GF-D8 (cell line): Measurements from ENCODE around the gene TSC22D4.
A peak's percentile ranks its signal among the peaks of the same experiment; 100 is the strongest.

Experiments
- DNase-seq: peaks from one replicate; lab custom pipeline; 2025; lab: John Stamatoyannopoulos, UW

Gene TSC22D4

DNA sequence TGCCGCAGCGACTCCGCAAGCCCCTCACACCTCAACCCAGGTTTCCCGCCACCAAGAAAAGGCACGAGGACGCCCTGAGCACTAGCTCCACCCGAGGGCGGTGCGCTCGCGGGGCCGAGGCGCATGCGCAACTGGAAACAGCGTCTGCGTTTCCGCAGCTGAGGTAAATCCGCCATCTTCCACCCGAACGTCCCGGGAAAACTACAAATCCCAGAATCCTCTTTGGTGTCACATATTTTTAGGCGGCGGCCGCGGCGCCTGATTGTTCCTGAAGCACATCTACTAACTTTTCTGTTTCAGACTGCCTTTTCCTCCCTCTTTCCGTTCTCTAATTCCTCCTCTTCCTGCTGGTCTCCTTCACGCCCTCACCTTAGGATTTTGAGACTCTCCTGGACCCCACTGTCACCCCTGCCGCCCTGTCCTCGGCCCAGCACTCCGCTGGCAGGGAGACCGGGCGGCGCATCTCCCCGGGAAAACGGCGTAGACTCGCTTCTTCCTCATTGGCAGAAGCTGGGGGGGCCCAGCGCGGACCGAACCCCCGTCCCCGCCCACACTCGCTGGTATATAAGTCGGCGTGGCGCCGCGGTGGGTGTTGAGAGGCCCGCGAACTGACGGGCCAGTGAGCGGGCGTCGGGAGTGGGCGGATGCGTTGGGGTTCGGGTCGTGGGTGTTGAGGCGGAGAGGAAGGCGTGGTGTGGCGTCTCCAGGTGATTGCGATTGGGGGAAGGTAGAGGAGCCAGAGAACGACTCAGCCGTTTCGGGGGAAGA lies 50.6 kb downstream of the TSC22D4 start, which contains the start of gene ZCWPW1:
Gene ZCWPW1 (minus strand): TSS at position 505 of the 768 bp plus-strand sequence. CDS start 8,054 bp downstream, outside the sequence.
- peak; percentile 94 for DNase-seq

DNA sequence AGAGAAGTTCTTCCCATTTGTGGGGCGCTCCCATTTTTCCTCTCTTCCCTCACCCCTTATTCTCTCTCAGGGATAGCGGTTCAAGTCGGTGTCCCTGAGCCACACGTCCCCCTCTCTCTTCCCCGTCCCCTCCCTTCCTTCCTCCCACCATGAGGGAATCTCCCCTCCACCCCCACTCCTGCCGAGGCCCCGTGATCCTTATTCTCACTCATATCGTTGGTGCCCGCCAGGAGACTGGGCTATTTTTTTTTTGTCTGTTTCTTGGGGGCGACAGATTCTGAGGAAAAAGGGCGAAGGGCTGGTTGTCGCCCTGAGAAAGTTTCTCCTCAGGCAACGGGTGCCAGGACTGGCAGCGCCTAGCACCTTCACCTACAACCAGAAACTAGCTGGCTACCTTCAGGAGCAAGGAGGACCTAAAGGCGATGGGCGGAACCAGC lies 51.2 kb downstream of the TSC22D4 start:
- no peak for DNase-seq

DNA sequence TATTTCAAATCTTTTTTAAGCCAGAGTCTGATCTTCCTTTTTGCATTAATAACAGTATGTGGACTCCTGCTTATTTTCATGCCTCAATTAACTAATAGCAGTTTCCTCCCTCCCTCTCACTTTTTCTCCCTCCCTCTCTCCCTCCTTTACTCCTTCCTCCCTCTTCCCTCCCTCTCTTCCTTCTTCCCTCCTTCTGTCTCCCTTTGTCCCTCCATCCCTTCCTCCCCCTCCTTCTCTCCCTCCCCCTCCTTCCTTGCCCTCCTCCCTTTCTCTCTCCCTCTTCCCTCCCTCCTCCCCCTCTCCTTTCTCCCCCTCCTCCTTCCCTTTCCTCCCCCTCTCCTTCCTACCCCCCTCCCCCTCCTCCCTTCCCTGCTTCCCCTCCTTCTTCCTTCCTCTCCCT lies 52.5 kb downstream of the TSC22D4 start:
- no peak for DNase-seq

DNA sequence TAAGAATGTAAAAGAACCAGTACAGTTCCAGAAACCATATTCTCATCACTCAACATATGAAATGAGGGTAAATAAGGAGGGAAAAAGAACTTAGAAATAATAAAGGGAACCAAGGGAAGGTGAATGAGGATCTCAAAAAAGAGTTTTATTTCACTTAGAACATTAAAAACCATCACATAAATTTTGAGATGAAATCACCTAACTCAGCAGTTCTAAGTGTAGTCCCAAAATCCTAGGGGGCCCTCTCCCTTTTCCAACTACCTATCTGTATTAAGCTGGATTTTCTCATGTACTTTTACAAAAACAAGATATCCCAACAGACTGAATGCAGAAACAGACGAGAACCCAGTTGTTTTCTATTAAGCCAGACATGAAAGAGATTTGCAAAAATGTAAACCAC lies 53.7 kb downstream of the TSC22D4 start:
- DNase-seq, result no peak

DNA sequence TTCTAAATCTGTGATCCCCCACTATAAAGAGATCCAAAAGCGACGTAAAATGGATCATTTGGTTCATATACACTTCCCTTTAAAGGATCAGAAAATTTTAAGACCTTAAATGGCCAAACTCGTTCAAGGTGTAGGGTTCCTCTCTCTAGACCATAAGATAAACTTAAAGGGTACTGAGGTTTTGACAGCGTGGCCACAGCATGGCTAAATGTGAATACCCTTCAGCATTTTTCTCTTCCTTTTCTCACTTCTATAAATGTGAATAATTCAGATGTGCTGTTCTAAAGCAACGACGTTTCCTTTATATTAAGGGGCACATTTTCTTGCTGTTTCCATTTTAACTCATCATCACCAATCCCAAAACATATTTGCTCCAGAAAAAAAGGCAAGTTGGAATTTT lies 55.7 kb downstream of the TSC22D4 start:
- DNase-seq, result no peak

DNA sequence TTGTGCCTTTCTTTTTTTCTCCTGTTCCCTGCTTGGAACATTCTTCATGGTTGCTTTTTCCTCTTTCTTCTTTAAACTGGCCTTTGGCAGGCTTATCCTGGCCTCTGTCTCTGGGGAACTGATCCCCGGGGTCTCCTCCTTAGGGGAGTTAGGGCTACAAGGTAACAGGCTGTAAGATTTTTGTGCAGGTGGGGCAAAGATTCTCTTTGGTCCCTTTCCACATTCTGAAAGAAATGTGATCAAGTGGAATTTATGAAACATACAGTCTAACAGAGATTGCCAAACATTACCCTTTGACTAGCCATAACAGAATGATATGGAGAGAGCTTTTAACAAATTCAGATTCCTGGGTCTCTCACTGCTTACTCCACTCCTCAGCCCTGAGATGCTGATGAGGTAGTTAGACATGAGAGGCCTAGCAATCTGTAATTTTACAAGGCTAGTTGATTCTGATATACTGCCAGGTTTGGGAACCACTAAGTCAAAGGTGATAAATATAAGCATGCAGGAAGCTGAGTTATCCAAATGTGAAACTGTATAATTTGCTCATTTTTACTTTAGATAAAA lies 59.3 kb downstream of the TSC22D4 start:
- DNase-seq, result no peak

DNA sequence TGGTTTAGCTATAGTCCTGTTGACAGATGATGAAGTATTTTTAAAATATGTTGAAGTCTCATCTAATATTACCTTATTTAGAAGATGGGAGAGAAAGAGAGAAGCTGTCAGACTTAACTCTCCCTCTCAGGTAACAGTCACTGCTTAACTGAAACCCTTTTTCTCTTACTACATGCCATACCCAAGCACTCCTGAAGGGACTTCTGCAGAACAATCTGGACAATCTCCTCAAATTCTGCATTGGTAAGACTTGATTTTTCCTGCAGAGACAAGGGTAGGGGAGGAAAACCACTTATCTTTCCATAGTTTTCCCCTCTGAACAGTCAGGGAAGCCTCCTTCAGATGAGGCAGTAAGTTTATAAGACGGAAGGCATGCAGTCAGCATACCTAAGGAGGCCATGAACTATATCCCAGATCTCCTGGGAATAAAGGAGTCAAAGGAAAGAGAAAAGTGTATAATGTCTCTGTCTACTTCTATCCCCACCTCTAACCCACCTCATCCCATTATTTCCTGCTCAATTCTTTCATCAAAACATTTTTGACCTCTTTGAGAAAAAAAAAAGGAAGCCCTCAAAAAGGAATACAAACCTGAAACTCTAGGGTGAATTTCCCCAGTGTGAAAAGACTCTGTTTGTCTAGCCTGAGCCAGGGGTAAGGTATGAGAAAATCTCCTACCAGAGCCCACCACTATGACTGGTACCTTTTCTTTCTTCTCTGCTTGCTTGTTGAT lies 59.9 kb downstream of the TSC22D4 start:
- DNase-seq, result no peak
